H1 (cell line): ENCODE data around the gene MPRIP.

ENCODE experiments used
- CHD2 ChIP-seq: IDR thresholded peaks from 2 replicates; pipeline ENCODE4 v1.6.1; 2012; ENCODE audit warnings: low read length, improper control_type of control experiment
- EZH2 ChIP-seq: fragments of 200-600 bp; sonication (generic); IDR thresholded peaks from 2 replicates; pipeline ENCODE4 v1.7.1; 2012; ENCODE audit warnings: low read depth, mild to moderate bottlenecking, moderate library complexity, low read length, inconsistent platforms; ENCODE audit not compliant: severe bottlenecking
- GABPA ChIP-seq: IDR thresholded peaks from 2 replicates; pipeline ENCODE4 v1.6.1; 2011; ENCODE audit warnings: mild to moderate bottlenecking, low read length, moderate library complexity, borderline replicate concordance; ENCODE audit not compliant: insufficient read depth
- HDAC2 ChIP-seq, 2 experiments: fragments of 300-600 bp in 1 of 2; sonication (generic) in 1 of 2; IDR thresholded peaks; 2 replicates each; pipeline ENCODE4 v1.6.1; 2011 to 2012; ENCODE audit warnings: low read depth in 2 of 2, low read length in 2 of 2, mild to moderate bottlenecking in 2 of 2, moderate library complexity in 2 of 2, borderline replicate concordance in 1 of 2, inconsistent platforms in 1 of 2
- JUND ChIP-seq: IDR thresholded peaks from 2 replicates; pipeline ENCODE4 v1.6.1; 2011; ENCODE audit warnings: mild to moderate bottlenecking, improper control_type of control experiment, low read length
- POLR2A ChIP-seq, 2 experiments: IDR thresholded peaks; 1 replicate in 1 of 2; 2 replicates in 1 of 2; pipeline ENCODE4 v1.6.1; 2011; ENCODE audit warnings: low read depth in 2 of 2, low read length in 2 of 2, mild to moderate bottlenecking in 2 of 2; ENCODE audit errors: control extremely low read depth in 1 of 2
- RAD21 ChIP-seq, 2 experiments: IDR thresholded peaks in 1 of 2; conservative IDR thresholded peaks in 1 of 2; 2 replicates each; pipeline ENCODE4 v1.6.1; 2011; ENCODE audit warnings: low read depth in 2 of 2, low read length in 2 of 2, improper control_type of control experiment in 1 of 2, inconsistent platforms in 1 of 2, mild to moderate bottlenecking in 1 of 2, moderate library complexity in 1 of 2
- RXRA ChIP-seq: IDR thresholded peaks from 2 replicates; pipeline ENCODE4 v1.6.1; 2011; ENCODE audit warnings: low read depth, mild to moderate bottlenecking, low read length, moderate library complexity; ENCODE audit not compliant: insufficient read depth
- SIN3A ChIP-seq, 2 experiments: IDR thresholded peaks in 1 of 2; conservative IDR thresholded peaks in 1 of 2; 2 replicates each; pipeline ENCODE4 v1.6.1; 2011 to 2012; ENCODE audit warnings: low read length in 2 of 2, improper control_type of control experiment in 1 of 2, low read depth in 1 of 2, mild to moderate bottlenecking in 1 of 2
- SP1 ChIP-seq: IDR thresholded peaks from 2 replicates; pipeline ENCODE4 v1.6.1; 2011; ENCODE audit warnings: low read depth, low read length
- TF ChIP-seq, protein P1 (sequence below), 3 experiments: IDR thresholded peaks; 1 replicate in 2 of 3; 2 replicates in 1 of 3; pipeline versions ENCODE4 v1.5.1 to v1.6.1; 2011; ENCODE audit warnings: low read length in 3 of 3, mild to moderate bottlenecking in 3 of 3, inconsistent platforms in 2 of 3, low read depth in 1 of 3, moderate library complexity in 1 of 3; ENCODE audit not compliant: insufficient read depth in 1 of 3; ENCODE audit errors: control extremely low read depth in 1 of 3
- TF ChIP-seq, protein P2 (sequence below): IDR thresholded peaks from 2 replicates; pipeline ENCODE4 v1.6.1; 2011; ENCODE audit warnings: low read depth, mild to moderate bottlenecking, low read length; ENCODE audit not compliant: insufficient read depth
- TF ChIP-seq, protein P3 (sequence below): IDR thresholded peaks from 2 replicates; pipeline ENCODE4 v1.6.1; 2012; ENCODE audit warnings: inconsistent platforms
- TF ChIP-seq, protein P4 (sequence below): fragments of 300-600 bp; sonication (generic); IDR thresholded peaks from 2 replicates; pipeline ENCODE4 v1.7.1; 2012; ENCODE audit warnings: low read length, moderate library complexity, mild to moderate bottlenecking, inconsistent platforms; ENCODE audit not compliant: insufficient replicate concordance

DNA sequence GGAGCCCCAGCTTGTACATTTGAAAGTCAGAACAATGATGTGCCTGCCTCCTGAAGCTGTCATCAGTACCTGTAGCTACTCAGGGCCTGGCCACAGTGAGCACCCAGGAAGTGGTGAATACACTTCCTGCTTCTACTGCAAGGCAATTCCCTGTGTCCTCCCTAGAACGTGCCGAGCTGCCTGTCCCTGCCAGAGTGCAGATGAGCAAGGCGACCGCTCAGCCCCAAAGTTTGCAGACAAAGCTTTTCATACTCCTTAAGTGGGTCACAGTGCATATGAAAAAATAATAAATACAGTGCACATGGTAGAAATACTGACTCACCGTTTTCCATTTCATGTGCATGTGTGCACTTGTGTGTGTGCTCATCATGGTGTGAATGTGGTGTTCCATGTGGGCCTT lies 77.3 kb downstream of the MPRIP start:
- no peak for TF ChIP-seq EZH2
- TF ChIP-seq HDAC2 (IDR thresholded peaks at IDR 0.05; ENCODE audit: borderline replicate concordance in 1 of 2, low read depth in 2 of 2, low read length in 2 of 2): no peak
- no peak for TF ChIP-seq RXRA
- TF ChIP-seq, protein P1, sequence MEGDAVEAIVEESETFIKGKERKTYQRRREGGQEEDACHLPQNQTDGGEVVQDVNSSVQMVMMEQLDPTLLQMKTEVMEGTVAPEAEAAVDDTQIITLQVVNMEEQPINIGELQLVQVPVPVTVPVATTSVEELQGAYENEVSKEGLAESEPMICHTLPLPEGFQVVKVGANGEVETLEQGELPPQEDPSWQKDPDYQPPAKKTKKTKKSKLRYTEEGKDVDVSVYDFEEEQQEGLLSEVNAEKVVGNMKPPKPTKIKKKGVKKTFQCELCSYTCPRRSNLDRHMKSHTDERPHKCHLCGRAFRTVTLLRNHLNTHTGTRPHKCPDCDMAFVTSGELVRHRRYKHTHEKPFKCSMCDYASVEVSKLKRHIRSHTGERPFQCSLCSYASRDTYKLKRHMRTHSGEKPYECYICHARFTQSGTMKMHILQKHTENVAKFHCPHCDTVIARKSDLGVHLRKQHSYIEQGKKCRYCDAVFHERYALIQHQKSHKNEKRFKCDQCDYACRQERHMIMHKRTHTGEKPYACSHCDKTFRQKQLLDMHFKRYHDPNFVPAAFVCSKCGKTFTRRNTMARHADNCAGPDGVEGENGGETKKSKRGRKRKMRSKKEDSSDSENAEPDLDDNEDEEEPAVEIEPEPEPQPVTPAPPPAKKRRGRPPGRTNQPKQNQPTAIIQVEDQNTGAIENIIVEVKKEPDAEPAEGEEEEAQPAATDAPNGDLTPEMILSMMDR (IDR thresholded peaks at IDR 0.05; ENCODE audit: control extremely low read depth in 1 of 3, insufficient read depth in 1 of 3, low read depth in 1 of 3, low read length in 3 of 3): no peak
- TF ChIP-seq SP1: no peak
- TF ChIP-seq, protein P2, sequence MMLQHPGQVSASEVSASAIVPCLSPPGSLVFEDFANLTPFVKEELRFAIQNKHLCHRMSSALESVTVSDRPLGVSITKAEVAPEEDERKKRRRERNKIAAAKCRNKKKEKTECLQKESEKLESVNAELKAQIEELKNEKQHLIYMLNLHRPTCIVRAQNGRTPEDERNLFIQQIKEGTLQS: no peak
- no peak for TF ChIP-seq JUND
- TF ChIP-seq GABPA: no peak
- TF ChIP-seq, protein P3, sequence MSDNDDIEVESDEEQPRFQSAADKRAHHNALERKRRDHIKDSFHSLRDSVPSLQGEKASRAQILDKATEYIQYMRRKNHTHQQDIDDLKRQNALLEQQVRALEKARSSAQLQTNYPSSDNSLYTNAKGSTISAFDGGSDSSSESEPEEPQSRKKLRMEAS: no peak
- TF ChIP-seq, protein P4, sequence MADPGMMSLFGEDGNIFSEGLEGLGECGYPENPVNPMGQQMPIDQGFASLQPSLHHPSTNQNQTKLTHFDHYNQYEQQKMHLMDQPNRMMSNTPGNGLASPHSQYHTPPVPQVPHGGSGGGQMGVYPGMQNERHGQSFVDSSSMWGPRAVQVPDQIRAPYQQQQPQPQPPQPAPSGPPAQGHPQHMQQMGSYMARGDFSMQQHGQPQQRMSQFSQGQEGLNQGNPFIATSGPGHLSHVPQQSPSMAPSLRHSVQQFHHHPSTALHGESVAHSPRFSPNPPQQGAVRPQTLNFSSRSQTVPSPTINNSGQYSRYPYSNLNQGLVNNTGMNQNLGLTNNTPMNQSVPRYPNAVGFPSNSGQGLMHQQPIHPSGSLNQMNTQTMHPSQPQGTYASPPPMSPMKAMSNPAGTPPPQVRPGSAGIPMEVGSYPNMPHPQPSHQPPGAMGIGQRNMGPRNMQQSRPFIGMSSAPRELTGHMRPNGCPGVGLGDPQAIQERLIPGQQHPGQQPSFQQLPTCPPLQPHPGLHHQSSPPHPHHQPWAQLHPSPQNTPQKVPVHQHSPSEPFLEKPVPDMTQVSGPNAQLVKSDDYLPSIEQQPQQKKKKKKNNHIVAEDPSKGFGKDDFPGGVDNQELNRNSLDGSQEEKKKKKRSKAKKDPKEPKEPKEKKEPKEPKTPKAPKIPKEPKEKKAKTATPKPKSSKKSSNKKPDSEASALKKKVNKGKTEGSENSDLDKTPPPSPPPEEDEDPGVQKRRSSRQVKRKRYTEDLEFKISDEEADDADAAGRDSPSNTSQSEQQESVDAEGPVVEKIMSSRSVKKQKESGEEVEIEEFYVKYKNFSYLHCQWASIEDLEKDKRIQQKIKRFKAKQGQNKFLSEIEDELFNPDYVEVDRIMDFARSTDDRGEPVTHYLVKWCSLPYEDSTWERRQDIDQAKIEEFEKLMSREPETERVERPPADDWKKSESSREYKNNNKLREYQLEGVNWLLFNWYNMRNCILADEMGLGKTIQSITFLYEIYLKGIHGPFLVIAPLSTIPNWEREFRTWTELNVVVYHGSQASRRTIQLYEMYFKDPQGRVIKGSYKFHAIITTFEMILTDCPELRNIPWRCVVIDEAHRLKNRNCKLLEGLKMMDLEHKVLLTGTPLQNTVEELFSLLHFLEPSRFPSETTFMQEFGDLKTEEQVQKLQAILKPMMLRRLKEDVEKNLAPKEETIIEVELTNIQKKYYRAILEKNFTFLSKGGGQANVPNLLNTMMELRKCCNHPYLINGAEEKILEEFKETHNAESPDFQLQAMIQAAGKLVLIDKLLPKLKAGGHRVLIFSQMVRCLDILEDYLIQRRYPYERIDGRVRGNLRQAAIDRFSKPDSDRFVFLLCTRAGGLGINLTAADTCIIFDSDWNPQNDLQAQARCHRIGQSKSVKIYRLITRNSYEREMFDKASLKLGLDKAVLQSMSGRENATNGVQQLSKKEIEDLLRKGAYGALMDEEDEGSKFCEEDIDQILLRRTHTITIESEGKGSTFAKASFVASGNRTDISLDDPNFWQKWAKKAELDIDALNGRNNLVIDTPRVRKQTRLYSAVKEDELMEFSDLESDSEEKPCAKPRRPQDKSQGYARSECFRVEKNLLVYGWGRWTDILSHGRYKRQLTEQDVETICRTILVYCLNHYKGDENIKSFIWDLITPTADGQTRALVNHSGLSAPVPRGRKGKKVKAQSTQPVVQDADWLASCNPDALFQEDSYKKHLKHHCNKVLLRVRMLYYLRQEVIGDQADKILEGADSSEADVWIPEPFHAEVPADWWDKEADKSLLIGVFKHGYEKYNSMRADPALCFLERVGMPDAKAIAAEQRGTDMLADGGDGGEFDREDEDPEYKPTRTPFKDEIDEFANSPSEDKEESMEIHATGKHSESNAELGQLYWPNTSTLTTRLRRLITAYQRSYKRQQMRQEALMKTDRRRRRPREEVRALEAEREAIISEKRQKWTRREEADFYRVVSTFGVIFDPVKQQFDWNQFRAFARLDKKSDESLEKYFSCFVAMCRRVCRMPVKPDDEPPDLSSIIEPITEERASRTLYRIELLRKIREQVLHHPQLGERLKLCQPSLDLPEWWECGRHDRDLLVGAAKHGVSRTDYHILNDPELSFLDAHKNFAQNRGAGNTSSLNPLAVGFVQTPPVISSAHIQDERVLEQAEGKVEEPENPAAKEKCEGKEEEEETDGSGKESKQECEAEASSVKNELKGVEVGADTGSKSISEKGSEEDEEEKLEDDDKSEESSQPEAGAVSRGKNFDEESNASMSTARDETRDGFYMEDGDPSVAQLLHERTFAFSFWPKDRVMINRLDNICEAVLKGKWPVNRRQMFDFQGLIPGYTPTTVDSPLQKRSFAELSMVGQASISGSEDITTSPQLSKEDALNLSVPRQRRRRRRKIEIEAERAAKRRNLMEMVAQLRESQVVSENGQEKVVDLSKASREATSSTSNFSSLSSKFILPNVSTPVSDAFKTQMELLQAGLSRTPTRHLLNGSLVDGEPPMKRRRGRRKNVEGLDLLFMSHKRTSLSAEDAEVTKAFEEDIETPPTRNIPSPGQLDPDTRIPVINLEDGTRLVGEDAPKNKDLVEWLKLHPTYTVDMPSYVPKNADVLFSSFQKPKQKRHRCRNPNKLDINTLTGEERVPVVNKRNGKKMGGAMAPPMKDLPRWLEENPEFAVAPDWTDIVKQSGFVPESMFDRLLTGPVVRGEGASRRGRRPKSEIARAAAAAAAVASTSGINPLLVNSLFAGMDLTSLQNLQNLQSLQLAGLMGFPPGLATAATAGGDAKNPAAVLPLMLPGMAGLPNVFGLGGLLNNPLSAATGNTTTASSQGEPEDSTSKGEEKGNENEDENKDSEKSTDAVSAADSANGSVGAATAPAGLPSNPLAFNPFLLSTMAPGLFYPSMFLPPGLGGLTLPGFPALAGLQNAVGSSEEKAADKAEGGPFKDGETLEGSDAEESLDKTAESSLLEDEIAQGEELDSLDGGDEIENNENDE: no peak
- no peak for TF ChIP-seq POLR2A (IDR thresholded peaks at IDR 0.05; ENCODE audit: control extremely low read depth in 1 of 2, low read depth in 2 of 2, low read length in 2 of 2)
- no peak for TF ChIP-seq RAD21 (IDR thresholded peaks at IDR 0.05 in 1 of 2, conservative IDR thresholded peaks at IDR 0.05 in 1 of 2; ENCODE audit: low read depth in 2 of 2, low read length in 2 of 2)
- TF ChIP-seq SIN3A (conservative IDR thresholded peaks at IDR 0.05 in 1 of 2, IDR thresholded peaks at IDR 0.05 in 1 of 2; ENCODE audit: low read depth in 1 of 2, low read length in 2 of 2): no peak
- no peak for TF ChIP-seq CHD2
